NCI-H1048 (cell line): ENCODE data around the gene TGFBR3L.
A peak's percentile ranks its signal among the peaks of the same experiment; 100 is the strongest.
"Not testable (repeated sequence)": the region's sequence is repeated elsewhere in the genome, so short reads cannot be mapped to it uniquely, and the experiment has no call there.

ENCODE experiments used
- DNase-seq: peaks from one replicate; lab custom pipeline; 2025; lab: John Stamatoyannopoulos, UW

The TGFBR3L gene

DNA sequence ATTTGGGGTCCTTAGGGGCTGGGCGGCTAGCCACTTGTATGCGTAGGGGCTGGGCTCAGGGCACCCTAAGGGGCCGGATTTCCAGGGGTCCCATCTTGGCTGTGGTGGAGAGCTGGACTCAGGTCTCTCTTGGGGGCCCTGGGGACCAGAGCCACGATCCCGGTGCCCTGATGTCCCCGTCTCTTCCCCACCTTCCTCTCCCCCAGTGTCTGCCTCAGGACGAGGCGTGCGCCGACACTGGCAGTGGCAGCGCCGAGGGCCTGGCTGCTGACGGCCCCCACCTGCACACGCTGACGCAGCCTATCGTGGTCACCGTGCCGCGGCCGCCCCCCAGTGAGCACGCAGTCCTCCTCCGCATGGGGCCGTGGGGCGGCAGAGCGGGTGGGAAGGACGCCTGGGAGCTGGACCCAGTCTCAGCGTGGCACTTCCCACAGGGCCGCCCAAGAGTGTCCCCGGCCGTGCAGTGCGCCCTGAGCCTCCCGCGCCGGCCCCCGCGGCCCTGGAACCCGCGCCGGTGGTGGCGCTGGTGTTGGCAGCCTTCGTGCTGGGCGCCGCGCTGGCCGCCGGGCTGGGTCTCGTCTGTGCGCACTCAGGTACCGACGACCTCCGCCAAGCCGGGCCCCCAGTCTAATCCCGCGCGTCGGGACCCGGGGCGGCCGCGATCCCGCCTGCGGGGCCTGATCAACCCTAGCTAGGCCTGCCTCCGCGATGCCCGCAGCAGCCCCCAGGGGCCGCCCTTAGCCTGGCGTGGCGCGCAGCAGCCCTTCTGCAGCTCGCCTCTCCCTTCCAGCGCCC, 2.8 kb downstream of the TGFBR3L start:
- no peak for DNase-seq

DNA sequence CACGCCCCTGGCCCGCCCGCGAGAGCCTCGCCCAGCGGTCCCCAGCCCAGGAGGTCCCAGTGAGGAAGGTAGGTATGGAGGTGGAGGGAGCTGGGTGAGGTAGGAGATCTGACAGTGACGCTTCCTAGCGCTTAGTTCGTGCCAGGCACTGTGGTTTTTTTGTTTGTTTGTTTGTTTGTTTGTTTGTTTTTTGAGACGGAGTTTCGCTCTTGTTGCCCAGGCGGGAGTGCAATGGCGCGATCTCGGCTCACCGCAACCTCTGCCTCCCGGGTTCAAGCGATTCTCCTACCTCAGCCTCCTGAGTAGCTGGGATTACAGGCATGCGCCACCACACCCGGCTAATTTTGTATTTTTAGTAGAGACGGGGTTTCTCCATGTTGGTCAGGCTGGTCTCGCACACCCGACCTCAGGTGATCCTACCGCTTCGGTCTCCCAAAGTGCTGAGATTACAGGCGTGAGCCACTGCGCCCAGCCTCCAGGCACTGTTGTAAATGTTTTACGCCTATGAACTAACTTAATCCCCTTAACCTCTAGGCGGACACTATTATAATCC, 3.5 kb downstream of the TGFBR3L start:
- DNase-seq = not testable (repeated sequence)

DNA sequence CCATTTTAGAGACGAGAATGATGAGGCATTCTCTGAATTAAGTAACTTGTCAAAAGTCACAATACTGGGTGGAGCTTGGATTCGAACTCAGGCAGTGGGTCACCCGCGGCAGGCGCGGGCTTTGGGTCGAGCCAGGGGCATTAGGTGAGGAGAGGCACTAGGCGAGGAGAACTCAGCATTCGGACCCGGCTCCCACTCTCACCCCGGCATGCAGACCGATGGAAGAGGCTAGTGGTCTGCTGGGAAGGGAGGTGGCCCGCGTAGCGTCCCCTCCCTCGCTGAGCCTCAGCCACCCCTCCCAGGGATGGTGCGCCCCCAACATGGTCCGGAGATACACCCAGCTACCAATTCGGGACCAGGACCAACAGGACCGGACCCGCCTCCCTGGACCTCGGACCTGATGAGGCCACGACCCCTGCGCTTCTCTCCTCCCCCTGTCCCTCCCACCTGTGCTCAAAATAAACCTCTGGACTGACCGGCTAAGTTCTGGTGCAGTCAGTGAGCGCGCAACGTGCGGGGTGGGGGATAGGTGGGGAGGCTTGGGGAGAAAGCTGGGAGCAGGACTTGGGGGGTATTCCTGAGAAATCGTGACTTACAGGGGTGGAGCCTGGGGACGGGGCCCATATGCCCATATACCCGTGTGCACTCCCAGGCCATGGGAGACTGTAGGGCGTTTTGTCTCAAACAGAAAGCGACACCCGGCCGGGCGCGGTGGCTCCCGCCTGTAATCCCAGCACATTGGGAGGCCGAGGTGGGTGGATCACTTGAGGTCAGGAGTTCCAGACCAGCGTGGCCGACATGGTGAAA, 4.2 kb downstream of the TGFBR3L start:
- no peak for DNase-seq

DNA sequence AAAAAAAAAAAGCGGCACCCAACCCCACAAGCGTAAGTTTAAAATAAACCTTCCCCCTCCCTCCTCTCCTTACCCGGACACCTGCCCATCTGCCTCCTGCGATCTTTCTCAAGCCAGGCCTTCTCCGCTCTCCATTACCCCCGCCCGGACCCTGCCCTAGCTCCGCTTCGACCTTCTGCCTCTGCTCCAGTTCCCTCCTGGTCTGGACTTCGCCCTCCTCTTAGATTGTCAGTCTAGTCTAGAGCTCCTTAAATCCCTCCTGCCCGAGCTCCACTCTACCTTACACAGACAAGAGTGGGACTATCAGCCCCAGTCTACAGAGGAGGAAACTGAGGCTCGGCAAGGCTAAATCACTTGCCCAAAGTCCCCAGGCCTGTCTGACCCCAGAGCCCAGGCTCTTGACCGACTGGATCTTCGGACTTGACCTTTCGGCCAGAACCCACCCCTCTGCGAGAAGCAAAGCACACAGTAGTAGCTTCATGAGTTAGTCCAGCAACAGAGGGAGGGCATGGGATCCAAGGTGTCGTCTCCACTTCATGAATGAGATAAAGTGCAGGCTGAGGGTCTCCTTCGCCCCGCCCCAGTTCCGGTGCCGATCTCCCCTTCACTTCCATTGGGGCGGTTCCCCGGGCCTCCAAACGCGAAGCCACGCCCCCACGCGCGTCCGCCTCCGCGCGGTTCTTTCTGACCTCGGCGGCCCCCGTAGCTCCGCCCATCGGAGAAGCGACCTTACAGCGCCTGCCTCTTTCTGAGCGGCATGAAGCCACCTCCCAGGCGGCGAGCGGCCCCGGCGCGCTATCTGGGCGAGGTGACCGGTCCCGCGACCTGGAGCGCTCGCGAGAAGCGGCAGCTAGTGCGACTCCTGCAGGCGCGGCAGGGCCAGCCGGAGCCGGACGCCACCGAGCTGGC, 5.2 kb downstream of the TGFBR3L start, which contains the start of gene SNAPC2:
Gene SNAPC2, plus strand, starts transcription at position 729 of the 909 bp plus-strand sequence. Its CDS starts 29 bp downstream, at position 758.
- DNase-seq = peak; percentile 82

DNA sequence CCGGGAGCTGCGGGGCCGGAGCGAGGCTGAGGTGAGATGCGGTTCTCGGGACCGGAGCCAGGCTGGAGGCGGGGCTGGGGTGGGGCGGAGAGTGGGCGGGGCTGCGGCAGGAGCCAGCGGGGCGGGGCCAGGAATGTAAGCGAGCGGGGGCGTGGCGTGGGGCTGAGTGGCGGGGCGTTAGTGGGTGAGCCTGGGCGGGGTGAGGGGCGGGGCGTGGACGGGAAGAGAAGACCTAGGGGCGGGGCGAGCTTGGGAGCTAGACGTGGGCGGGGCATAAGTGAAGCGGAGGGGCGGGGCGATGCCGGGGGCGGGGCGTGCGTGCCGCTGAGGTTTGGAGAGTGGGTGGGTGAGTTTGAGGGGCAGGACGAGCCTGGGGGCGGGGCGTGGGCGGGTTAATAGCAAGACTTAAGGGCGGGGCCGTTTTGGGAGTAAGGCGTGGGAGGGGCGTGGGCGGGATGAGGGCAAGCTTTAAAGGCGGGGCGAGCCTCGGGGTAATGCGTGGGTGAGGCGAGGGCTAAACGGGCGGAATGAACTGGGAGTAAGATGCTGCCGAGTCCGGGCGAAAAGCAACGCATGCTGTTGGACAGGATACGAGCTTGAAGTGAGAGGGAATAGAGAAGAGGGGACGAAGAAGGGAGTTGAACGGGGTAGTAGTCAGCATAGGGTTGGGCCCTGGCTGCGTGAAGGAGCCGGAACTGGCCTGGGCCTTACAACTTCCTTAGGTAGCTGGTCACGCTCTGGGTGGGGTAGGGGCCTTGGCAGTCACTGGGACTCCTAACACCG, 6.1 kb downstream of the TGFBR3L start:
- peak; percentile 94 for DNase-seq

DNA sequence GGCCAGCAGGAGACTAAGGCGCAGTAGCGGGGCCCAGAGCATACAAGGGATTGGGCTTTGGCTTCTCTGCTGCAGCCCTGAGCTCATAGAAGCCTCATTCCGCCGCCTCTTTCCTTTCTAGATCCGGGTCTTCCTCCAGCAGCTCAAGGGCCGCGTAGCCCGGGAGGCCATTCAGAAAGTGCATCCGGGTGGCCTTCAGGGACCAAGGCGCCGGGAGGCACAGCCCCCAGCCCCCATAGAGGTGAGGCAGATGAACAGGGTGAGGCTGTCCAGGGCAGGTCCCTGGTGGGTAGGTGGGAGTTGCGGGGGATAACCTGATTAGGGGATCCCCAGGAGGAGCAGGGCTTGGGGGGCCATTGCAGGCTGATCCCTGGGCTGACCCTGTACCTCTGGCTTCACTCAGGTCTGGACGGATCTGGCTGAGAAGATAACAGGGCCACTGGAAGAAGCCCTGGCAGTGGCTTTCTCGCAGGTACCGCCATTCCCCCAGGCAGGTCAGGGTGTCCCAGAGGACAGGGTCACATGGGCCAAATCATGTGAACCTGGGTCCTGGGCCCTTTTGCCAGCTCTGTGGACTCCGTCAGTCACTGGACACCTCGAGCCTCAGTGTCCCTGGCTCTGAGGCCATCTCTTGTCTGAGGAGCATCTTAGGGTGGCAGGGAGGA, 6.8 kb downstream of the TGFBR3L start:
- DNase-seq = no peak

DNA sequence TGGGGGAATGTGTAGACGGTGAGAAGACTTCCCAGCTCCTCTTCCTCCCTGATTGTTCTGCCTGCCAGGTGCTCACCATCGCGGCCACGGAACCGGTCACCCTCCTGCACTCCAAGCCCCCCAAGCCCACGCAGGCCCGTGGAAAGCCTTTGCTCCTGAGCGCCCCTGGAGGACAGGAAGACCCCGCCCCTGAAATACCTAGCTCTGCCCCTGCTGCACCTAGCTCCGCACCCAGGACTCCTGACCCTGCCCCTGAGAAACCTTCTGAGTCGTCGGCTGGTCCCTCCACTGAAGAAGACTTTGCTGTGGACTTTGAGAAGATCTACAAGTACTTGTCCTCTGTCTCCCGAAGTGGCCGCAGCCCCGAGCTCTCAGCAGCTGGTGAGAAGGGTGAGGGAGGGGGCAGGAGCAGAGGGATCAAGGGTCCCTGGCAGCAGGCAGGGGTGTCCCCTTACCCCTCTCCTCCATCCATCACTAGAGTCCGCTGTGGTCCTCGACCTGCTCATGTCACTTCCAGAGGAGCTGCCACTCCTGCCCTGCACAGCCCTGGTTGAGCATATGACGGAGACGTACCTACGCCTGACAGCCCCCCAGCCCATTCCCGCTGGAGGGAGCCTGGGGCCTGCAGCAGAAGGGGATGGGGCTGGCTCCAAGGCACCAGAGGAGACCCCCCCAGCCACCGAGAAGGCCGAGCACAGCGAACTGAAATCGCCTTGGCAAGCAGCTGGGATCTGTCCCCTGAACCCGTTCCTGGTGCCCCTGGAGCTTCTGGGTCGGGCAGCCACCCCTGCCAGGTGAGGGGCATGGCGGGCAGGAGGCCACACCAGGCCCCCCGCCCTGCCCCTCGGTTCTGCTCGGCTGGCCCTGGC, 7.6 kb downstream of the TGFBR3L start:
- DNase-seq = no peak

DNA sequence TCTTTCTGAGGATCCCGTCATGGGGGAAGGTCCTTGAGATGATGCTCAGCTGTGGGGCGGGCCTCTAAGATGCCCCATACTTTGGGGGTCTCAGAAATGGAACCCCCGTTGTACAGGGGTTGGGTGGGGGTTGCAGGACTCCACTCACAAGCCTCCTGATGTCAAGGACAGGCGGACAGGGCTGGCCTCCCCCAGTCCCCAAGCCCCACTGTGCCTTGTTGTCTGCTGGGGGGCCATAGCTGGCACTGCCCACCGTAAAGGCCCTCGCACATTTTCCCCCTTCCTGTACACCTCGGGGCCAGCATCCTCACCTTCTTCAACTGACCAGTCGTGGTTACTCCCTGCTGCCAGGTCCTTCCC, 8.2 kb downstream of the TGFBR3L start:
- DNase-seq = no peak

DNA sequence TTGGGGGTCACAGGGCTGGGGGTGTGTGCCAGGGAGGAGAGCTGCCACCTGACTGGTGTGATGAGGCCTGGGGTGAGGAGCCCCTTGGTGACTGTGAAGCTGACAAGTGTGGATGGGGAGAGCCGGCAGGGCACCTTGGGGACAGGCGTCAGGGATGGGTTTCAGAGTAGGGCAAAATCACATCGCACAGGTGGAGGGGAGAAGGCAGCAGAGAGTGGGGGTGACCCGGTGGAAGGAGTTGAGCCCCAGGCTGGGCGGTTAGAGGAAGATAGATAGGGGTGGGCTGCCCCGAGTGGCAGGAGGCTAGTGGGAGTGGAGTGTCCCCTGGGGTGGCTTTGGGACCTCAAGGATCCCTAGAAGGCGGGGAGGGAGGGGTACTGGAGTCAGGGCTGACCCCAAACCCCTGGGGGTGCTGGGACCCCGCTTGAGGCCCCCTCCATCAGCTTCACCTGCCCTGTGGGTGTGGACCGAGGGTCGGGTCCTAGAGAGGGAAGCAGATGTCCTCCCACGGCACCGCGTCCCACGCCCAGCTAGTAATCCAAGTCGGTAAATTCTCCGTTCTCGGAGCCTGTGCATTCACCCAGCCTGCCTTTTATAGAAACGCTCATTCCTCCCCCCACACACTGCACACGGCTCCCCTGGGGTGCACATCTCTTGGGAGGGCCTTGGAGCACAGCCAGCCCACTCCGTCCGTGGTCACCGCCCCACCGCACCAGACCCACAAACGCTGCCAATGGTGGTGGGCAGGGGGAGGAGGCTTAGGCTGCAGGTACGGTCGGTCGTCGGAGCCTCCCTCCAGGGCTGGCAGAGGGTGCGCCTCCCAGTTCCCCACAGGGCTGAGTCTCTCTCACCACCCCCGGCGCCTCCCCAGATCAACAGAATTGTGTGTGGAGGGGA, 8.9 kb downstream of the TGFBR3L start:
- DNase-seq = no peak

DNA sequence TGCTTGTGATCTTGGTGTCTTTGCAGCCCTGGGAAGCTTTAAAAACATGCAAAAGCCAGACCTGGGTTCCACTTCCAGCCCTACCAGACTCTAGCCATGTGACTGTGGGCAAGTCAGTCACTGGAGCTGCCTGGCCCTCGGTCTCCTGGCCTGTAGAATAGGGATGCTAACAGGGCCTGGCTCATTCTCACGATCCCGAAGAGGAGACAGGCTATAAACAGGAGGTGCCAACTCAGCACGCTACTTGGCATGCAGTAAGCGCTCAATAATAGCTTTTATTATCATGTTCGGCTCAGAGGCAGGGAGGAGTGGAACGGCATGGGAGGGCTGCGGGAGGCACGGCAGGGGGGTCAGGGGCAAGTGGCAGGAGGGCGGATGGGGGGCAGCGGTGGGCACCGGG, 9.6 kb downstream of the TGFBR3L start:
- DNase-seq = no peak

DNA sequence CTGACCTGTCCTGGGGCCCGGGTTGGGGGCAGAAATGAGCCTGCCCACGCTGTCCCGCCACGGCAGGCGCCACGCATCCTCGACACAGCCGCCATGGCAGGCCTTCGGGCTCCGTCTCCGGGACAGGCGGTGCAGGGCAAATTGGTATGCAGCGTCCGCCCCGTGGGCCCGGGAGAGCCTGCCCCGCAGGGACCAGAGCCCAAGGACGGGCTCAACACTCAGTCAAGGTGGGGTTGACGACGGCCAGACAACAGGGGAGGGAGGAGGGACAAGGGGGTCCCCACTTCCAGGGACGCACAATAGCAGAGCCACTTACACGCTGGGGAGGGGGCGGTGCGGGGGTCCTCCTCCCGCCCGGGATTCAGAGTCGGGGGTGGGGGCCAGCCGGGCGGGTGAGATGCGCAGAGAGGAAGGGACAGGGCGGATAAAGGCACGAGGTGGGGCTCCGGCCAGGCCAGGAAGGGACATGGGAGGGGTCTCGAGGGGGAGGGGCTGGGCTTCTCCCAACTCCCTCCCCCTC, 10.1 kb downstream of the TGFBR3L start:
- no peak for DNase-seq

DNA sequence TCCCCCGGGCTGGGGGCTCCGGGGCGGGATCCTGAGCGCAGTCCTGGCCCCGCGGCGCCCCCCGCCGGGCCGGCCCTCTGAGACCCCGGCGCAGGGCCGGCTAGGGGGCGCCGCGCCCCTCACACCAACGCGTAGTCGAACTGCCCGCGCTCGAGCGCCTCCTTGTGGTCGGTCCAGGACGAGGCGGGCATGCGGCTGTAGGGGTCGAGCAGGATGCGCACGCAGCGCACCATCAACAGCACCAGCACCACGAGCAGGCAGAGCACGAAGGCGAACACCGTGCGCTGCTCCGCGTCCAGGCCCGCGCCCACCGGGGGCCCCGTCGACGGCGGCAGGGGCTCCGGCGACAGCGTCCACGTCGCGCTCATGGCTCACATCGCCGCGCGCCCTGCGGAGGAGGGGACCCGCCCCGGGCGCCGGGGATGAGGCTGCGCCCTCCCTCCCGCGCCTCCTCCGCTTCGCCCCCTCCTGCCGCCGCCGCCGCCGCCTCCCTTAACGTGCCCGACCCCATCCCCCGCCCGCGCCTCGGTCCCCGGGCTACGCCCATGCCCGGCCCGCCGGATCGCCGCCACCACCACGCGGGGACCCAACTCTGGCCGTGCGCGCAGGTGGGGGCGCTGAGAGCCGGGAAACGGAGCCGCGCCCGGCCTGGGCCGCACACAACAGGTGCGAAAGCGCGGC, 10.7 kb downstream of the TGFBR3L start:
- DNase-seq = no peak

DNA sequence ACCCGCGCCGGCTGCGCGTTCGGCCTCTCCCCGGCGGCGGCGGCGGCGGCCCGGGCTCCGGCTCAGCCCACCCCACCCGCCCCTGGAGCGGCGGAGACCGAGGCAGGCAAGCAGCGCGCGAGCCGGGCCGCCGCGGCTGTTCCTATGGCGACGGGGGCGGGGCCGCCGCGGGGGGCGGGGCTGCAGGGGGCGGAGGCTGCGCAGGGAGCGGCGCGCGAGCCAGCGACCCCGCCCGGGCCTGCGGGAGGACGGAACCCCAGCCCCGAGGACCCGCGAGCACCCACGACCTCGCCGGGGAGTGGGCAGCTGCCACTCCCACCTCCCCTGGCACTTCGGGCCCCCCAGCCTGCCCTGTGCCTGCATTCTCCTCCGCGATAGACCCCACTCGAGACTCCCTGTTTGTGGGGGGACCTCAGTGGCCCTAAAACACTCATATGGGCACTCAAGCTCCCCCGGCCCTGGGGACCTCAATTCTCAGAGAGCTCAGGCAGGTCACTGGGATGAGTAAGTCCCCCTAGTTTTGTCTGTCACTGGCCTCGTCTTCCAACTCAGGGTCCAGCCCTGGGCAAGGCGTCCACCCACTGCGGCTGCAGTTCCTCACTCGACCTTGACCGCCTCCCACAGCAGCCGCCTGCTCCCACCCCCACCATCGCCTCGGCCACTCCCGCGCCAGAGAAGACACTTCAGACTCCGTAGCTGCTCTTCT, 11.5 kb downstream of the TGFBR3L start, which contains the start of gene CTXN1:
Gene CTXN1, minus strand, starts transcription at position 115 of the 706 bp plus-strand sequence. CDS start 597 bp downstream, outside the sequence.
- DNase-seq = peak; percentile 12

DNA sequence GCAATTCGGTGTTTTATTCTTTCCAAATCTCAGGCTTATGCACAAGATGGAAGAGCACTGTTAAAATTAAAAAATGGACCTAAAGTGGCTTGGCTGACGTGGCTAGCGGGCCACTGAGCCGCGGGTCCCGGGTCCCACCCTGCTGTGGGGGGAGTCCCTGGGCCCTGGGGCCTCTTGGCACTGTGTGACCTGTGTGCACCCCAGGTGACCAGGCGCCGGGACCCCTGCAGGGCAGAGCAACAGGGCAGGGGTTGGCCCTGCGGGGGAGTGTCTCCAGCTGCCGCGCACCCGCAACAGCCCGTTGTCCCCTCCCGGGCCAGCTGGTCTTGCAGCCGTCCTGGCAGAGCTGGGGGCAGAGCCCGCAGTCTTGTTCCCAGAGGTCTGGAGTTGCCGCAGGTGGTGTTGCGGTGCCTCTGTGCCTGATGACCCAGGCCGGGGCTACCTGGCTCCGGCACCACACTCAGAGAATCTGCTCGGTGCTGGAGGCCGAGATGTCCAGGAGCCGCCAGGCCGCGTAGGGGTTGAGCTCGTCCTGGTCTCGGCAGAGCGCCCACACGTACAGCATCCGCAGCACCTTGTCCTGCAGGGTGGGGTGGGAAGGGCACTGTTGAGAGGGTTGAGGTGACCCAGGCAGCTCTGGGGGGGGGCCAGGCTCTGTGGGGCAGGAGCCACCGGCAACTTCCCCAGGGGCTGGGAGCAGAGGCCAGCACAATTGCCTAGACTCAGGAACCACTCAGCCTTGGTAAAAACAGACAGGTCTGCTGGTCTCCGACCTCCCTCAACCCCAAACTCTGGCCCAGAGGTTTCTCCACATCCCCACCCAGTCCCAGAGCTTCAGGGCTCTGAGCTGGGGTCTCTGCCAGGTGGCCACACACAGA, 12.3 kb downstream of the TGFBR3L start:
- DNase-seq = no peak

DNA sequence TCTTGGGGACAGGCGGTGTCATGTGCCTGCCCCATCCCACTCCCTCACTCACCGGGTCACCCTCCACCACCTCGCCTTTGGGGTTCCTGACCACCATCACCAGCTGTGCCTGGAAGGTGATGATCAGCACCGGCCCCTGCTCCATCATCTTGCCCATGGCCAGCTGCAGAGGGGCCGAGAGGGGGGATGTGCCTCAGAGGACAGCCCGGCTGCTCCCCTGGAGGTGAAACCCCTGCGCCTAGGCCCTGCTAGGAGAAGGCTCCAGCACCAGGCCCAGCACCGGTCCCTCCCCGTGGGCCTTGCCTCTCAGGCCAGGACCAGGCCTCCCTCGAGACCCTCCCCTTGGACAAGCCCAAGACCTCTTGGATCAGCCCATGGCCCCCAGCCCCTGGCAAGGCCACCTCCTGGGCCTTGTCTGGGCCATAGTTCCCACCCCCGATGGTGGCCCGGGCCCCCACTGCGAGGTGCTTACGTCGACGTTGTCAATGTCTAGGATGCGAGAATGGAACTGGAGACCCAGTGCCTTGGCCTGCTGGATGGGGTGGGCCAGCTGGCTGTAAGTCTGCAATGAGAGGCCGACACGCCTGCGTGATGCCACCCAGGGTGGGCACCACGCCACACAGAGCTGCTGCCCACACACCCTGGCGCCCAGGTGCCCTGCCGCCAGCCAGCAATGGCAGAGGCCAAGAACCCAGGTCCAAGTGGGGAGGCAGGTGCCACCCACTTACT, 13.1 kb downstream of the TGFBR3L start:
- no peak for DNase-seq
